ENCODE measurements around the gene HMG20B.

The HMG20B gene

GRCh38 chr19:3621689-3622088 lies 48.9 kb downstream of the HMG20B start:
- DNase-seq (ENCODE audit: low spot score): no peak

GRCh38 chr19:3622224-3622623 lies 49.5 kb downstream of the HMG20B start:
- no peak for DNase-seq (ENCODE audit: low spot score)

GRCh38 chr19:3623716-3624115 lies 51.0 kb downstream of the HMG20B start:
- no peak for DNase-seq (ENCODE audit: low spot score)

GRCh38 chr19:3625996-3626472 lies 53.3 kb downstream of the HMG20B start:
- no peak for DNase-seq (ENCODE audit: low spot score)

- peak; percentile 100 for DNase-seq (ENCODE audit: low spot score)
Observed at GRCh38 chr19:3626473-3627350, 54.0 kb downstream of the HMG20B start, which contains the start of gene CACTIN. TSS of gene CACTIN (minus strand) at chr19:3626790. CDS start at chr19:3626762, 28 bp downstream.

GRCh38 chr19:3627351-3627723 lies 54.6 kb downstream of the HMG20B start:
- DNase-seq (ENCODE audit: low spot score): no peak

Data from COLO829 (cell line).